HepG2 (cell line): Measurements from ENCODE around the gene GPC3. TPM values are rescaled to one million over a fixed set of nuclear protein-coding genes. Genes with fewer than 3 reads are reported as not detected.

Experiments used
- JUND ChIP-seq: sonication (generic); formaldehyde crosslinking; IDR thresholded peaks from 2 replicates; pipeline ENCODE4 v1.8.0; 2022; ENCODE audit warnings: mild to moderate bottlenecking, missing genetic modification reagents
- MAX ChIP-seq: IDR thresholded peaks from 2 replicates; pipeline ENCODE4 v1.6.1; 2012; ENCODE audit warnings: inconsistent platforms
- NCOA2 ChIP-seq: sonication (generic); formaldehyde crosslinking; IDR thresholded peaks from 2 replicates; pipeline ENCODE4 v1.8.0; 2022; ENCODE audit warnings: inconsistent platforms
- TAF1 ChIP-seq: sonication (generic); formaldehyde crosslinking; IDR thresholded peaks from 2 replicates; pipeline ENCODE4 v1.4.0; 2020; ENCODE audit warnings: missing genetic modification reagents
- ZFP36L1 ChIP-seq: sonication (generic); formaldehyde crosslinking; IDR thresholded peaks from 2 replicates; pipeline ENCODE4 v1.8.0; 2022; ENCODE audit warnings: mild to moderate bottlenecking, missing genetic modification reagents, moderate library complexity
- ZNF713 ChIP-seq: sonication (generic); formaldehyde crosslinking; IDR thresholded peaks from 2 replicates; pipeline ENCODE4 v1.4.0; 2020; ENCODE audit warnings: mild to moderate bottlenecking, missing genetic modification reagents
- polyA plus RNA-seq, 8 experiments: library from polyadenylated mRNA; depleted of rRNA in 3 of 8; stranded (reverse) in 7 of 8; unstranded in 1 of 8; fragments of >200 nt; fragmentation: Illumina TruSeq in 4 of 8; extraction: Trizol in 4 of 8; gene quantifications; 2 replicates each; pipeline versions ENCODE4 v1.2.1 to v1.2.3, GENCODE V29; 2011 to 2016; ENCODE audit warnings: low read depth in 4 of 8, missing spikeins in 1 of 8, mixed read lengths in 1 of 8; ENCODE audit not compliant: insufficient read depth in 1 of 8
- total RNA-seq, 5 experiments: library from RNA; depleted of rRNA; stranded (reverse); fragments of >200 nt; fragmentation: Illumina TruSeq; extraction: Trizol; gene quantifications; 2 replicates each; pipeline ENCODE4 v1.2.3, GENCODE V29; 2016; ENCODE audit warnings: low read depth in 1 of 5
- TF ChIP-seq, protein P1 (sequence below): sonication (generic); formaldehyde crosslinking; IDR thresholded peaks from 2 replicates; pipeline ENCODE4 v1.4.0; 2020; ENCODE audit warnings: missing genetic modification reagents
- TF ChIP-seq, protein P2 (sequence below): sonication (generic); formaldehyde crosslinking; IDR thresholded peaks from 2 replicates; pipeline ENCODE4 v1.8.0; 2022; ENCODE audit warnings: missing genetic modification reagents, mild to moderate bottlenecking, inconsistent platforms, borderline replicate concordance

The GPC3 gene
- total and polyA plus RNA-seq, 2 of the 13 experiments (the other 11 are each of a cell fraction or from before 2014, with no cell fraction given), result 1,799 to 3,263 TPM

GRCh38 chrX:133913658-133914388 is 71.6 kb downstream of the GPC3 start (continued):
- TF ChIP-seq, protein P1, sequence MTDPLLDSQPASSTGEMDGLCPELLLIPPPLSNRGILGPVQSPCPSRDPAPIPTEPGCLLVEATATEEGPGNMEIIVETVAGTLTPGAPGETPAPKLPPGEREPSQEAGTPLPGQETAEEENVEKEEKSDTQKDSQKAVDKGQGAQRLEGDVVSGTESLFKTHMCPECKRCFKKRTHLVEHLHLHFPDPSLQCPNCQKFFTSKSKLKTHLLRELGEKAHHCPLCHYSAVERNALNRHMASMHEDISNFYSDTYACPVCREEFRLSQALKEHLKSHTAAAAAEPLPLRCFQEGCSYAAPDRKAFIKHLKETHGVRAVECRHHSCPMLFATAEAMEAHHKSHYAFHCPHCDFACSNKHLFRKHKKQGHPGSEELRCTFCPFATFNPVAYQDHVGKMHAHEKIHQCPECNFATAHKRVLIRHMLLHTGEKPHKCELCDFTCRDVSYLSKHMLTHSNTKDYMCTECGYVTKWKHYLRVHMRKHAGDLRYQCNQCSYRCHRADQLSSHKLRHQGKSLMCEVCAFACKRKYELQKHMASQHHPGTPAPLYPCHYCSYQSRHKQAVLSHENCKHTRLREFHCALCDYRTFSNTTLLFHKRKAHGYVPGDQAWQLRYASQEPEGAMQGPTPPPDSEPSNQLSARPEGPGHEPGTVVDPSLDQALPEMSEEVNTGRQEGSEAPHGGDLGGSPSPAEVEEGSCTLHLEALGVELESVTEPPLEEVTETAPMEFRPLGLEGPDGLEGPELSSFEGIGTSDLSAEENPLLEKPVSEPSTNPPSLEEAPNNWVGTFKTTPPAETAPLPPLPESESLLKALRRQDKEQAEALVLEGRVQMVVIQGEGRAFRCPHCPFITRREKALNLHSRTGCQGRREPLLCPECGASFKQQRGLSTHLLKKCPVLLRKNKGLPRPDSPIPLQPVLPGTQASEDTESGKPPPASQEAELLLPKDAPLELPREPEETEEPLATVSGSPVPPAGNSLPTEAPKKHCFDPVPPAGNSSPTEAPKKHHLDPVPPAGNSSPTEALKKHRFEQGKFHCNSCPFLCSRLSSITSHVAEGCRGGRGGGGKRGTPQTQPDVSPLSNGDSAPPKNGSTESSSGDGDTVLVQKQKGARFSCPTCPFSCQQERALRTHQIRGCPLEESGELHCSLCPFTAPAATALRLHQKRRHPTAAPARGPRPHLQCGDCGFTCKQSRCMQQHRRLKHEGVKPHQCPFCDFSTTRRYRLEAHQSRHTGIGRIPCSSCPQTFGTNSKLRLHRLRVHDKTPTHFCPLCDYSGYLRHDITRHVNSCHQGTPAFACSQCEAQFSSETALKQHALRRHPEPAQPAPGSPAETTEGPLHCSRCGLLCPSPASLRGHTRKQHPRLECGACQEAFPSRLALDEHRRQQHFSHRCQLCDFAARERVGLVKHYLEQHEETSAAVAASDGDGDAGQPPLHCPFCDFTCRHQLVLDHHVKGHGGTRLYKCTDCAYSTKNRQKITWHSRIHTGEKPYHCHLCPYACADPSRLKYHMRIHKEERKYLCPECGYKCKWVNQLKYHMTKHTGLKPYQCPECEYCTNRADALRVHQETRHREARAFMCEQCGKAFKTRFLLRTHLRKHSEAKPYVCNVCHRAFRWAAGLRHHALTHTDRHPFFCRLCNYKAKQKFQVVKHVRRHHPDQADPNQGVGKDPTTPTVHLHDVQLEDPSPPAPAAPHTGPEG (CRISPR knock-in tag), result no peak
- TF ChIP-seq NCOA2 (no peak), JUND (CRISPR knock-in tag) (no peak), ZFP36L1 (CRISPR knock-in tag) (no peak), MAX (no peak), ZNF713 (CRISPR knock-in tag) (no peak), TAF1 (no peak)
- TF ChIP-seq, protein P2, sequence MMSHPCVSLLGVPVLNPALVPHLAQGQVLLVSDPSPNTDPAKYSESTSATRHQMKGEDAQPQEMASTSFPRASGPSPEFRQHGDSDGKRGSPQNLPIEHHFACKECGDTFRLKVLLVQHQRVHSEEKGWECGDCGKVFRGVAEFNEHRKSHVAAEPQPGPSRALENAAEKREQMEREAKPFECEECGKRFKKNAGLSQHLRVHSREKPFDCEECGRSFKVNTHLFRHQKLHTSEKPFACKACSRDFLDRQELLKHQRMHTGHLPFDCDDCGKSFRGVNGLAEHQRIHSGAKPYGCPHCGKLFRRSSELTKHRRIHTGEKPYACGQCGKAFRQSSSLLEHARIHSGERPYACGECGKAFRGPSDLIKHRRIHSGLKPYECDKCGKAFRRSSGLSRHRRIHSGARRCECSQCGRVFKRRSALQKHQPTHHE (CRISPR knock-in tag), result no peak
- TF ChIP-seq, all 625 proteins: peak for 0
